Activated naive CD4-positive, alpha-beta T cell treated with anti-CD3 and anti-CD28 coated beads, Interleukin-2, amount 50 U/mL, for 24 hours (primary cell): ENCODE measurements around the gene ARL4A.

Source experiments
- H3K27ac Mint-ChIP-seq: one replicate; pipeline ENCODE4 v1.8.0; 2021; ENCODE audit warnings: mild to moderate bottlenecking, mixed read lengths
- H3K27me3 Mint-ChIP-seq: one replicate; pipeline ENCODE4 v1.8.0; 2021; ENCODE audit warnings: mixed read lengths
- H3K36me3 Mint-ChIP-seq: one replicate; pipeline ENCODE4 v1.8.0; 2021; ENCODE audit warnings: mixed read lengths
- H3K4me1 Mint-ChIP-seq: one replicate; pipeline ENCODE4 v1.8.0; 2021; ENCODE audit warnings: mixed read lengths
- H3K4me3 Mint-ChIP-seq: one replicate; pipeline ENCODE4 v1.8.0; 2021; ENCODE audit warnings: mild to moderate bottlenecking, mixed read lengths
- H3K9me3 Mint-ChIP-seq: one replicate; pipeline ENCODE4 v1.8.0; 2021; ENCODE audit warnings: mixed read lengths

The ARL4A gene

DNA sequence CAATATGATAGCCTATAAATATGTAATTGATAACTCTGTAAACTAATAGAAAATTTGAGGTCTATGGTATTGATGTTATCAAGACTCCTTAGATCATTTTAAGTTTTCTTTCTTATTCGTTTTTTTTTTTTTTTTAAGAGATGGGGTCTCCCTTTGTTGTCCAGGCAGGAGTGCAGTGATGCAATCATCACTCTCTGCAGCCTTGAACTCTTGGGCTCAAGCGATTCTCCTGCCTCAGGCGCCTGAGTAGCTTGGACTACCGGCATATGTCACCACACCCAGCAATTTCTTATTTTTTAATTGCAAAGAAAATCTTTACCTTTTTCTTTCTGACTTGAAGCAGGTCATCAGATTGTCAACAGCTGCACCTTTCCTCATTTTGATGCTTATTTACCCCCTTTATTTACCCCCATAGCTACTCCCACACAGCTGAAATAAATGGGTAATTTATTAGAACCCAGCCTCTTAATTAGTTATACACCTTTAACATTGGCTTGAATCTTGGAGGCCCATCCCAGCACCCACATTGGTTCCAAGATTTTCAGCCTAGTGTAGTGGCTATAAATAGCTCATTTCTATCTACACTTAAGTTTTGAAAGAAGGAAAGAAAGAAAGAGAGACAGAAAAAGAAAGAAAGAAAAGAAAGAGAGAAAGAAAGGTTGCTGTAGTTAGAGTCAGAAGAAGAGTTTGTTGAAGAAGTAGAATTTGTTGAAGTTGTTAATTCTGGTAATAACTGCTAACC is 38.3 kb downstream of the ARL4A start:
- Mint-ChIP-seq H3K27ac (no peak overlapping the region), H3K4me3 (no peak overlapping the region)

DNA sequence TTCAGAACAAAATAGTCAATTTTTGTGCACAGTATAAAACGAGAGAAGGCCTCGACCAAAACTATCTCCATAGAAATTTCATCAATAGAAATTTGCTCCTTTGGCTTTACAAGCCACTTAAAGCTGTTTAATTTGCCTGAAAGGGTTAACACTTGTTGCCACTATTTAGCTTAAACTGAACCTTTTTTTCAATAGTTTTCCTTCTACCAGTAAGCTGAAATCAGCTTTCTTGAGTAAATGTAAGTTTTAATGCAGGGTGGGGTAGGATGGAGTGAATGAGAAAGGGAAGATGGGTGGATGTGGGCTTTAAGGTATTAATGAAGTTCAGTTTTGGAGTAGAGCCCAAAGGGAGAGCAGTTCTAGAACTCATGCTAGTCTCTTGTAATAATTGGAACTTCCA is 39.5 kb downstream of the ARL4A start:
- Mint-ChIP-seq H3K27me3 (no peaks in the 10 kb centered on the region), H3K27ac (no peak overlapping the region)

More for the DNA sequence above, 38.3 kb downstream of the ARL4A start:
- Mint-ChIP-seq H3K27me3 (no peaks in the 10 kb centered on the region), H3K36me3 (no peaks in the 10 kb centered on the region), H3K4me1 (peaks cover 12% of the 10 kb centered on the region), H3K9me3 (no peaks in the 10 kb centered on the region)

DNA sequence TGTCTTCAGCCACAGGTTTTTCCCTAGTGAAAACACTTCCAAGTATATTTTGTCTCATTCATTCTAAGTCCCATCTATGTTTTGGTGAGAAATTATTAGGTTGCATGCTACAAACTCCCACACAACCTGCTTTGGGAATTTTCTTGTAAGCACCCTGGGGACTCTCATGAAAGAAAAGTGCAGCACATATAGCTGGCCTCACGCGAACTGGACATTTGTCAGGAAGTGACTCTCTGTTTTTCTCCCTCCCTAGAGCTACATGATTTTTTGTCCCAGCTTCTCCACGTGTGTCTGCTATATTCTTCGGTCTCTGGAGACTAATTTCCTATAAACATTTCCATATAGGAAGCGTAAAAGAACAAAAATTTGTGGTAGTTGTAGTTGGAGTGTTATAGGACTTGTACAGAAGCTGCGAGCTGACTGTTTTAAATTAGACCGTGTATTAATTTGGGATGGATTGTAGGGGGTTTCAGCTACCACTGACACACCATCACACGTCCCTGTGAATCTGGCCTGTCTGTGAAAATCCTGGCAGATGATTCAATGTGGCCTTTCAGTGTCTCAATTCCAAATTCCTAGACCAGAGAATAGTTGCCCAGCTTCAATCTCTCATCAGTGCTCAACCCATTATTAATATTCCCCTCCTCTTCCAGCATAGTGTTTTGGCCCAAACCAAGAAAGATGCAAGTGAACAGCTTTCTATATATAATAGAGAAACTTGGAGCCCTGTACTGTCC is 40.2 kb downstream of the ARL4A start:
- Mint-ChIP-seq H3K27me3 (no peaks in the 10 kb centered on the region), H3K9me3 (no peaks in the 10 kb centered on the region), H3K4me1 (peaks cover 21% of the 10 kb centered on the region), H3K27ac (no peak overlapping the region), H3K36me3 (no peaks in the 10 kb centered on the region), H3K4me3 (no peak overlapping the region)

More for the DNA sequence above, 39.5 kb downstream of the ARL4A start:
- Mint-ChIP-seq H3K4me1 (peaks cover 19% of the 10 kb centered on the region), H3K36me3 (no peaks in the 10 kb centered on the region), H3K4me3 (no peak overlapping the region), H3K9me3 (no peaks in the 10 kb centered on the region)

DNA sequence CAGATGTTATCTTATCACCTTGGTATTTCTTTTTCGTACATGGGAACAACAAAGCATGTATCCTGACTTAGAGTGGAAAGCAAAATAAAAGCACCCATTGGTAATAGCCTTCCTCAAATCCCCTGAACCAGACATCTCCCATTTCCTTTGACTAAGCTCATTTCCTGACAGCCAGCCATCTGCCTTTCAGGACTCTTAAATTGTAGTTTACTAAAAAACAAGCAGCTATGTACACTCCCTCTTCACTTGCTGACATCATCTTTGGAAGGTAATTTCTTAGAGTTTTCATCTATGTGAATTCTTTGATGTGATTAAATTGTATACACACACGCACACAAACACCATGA is 40.7 kb downstream of the ARL4A start:
- Mint-ChIP-seq H3K4me3 (no peak overlapping the region), H3K9me3 (no peaks in the 10 kb centered on the region), H3K36me3 (no peaks in the 10 kb centered on the region), H3K27me3 (no peaks in the 10 kb centered on the region), H3K27ac (no peak overlapping the region), H3K4me1 (peaks cover 19% of the 10 kb centered on the region)

DNA sequence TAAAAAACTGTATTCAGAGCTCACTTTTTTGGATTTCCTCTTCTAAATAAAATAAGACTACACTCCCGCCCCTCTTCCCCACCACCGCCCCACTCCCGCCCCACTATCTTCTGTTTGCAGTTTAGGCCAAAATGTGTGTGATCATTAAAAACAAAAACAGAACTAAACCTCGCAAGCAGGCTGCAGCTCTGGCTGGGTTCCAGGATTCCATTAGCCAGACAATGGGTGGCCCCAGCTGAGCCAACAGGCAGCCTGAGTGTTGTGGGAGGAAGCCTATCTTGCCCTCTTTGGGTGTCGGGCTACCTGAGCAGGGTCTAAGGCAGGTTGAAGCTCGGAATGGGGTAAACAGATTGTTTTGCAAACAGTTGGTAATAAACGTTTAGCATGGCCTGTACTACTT is 41.7 kb downstream of the ARL4A start:
- no peaks in the 10 kb centered on the region for H3K9me3 Mint-ChIP-seq
- H3K27ac Mint-ChIP-seq, result no peak overlapping the region
- no peak overlapping the region for H3K4me3 Mint-ChIP-seq
- H3K27me3 Mint-ChIP-seq, result no peaks in the 10 kb centered on the region
- peaks cover 20% of the 10 kb centered on the region for H3K4me1 Mint-ChIP-seq
- H3K36me3 Mint-ChIP-seq, result no peaks in the 10 kb centered on the region

DNA sequence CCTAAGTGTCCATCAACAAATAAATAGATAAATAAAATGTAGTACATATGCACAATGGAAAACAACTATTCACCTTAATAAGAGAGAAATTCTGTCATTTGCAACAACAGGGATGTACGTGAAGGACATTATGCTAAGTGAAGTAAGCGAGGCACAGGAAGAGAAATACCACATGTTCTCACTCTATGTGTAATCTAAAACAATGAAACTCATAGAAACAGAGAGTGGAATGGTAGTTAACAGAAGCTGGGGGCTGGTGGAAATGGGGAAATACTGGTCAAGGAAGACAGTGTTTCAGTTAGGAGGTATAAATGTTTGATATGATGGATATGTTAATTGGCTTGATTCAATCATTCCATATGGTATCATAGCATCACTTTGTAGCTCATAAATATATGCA is 43.1 kb downstream of the ARL4A start:
- H3K4me3 Mint-ChIP-seq, result no peak overlapping the region
- no peaks in the 10 kb centered on the region for H3K27me3 Mint-ChIP-seq
- H3K4me1 Mint-ChIP-seq, result peaks cover 30% of the 10 kb centered on the region
- H3K27ac Mint-ChIP-seq, result no peak overlapping the region
- H3K36me3 Mint-ChIP-seq, result no peaks in the 10 kb centered on the region
- no peaks in the 10 kb centered on the region for H3K9me3 Mint-ChIP-seq

DNA sequence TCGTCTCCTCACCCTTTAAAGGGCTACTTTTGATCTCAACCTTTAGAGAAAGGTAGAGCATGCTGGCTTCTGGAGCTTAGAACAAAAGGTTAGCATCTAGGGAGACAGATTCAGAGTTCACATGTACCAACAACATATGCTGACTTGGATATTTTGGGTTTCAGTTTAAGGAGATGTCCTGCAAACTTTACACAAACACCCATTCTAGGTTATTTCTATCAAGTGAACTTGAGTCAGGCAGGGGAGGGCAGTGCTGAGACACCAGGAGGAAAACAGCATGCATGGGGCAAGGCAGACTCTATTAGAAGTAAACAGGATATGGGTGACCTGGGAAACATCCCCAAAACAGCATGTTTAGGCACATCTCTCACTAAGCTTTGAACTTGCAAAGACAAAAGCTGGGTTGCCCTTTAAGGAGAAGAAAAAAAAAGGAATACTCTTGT is 43.8 kb downstream of the ARL4A start:
- Mint-ChIP-seq H3K36me3 (no peaks in the 10 kb centered on the region), H3K4me3 (peak overlapping the region; percentile 37), H3K9me3 (no peaks in the 10 kb centered on the region), H3K4me1 (peaks cover 30% of the 10 kb centered on the region), H3K27me3 (no peaks in the 10 kb centered on the region), H3K27ac (peak overlapping the region; percentile 36)

DNA sequence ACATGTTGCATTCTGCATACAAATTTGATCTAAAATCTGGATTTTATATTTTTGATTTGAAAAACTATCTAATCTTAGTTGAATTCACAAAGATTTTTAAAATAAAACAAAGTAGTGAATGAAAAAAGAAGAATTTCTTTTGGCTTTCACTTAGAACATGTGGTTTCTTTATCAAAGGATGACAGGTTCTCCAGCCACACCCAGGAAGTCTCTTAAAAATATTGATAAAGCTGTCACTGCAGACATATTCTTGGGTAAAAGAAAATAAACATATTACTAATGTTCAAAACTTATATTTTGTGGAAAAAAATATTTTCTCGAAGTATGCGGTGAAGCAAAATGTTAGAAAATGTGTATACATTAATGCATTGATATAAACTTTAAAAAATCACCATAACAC is 44.3 kb downstream of the ARL4A start:
- Mint-ChIP-seq H3K4me1 (peaks cover 30% of the 10 kb centered on the region), H3K36me3 (no peaks in the 10 kb centered on the region), H3K4me3 (no peak overlapping the region), H3K27me3 (no peaks in the 10 kb centered on the region), H3K9me3 (no peaks in the 10 kb centered on the region), H3K27ac (no peak overlapping the region)

DNA sequence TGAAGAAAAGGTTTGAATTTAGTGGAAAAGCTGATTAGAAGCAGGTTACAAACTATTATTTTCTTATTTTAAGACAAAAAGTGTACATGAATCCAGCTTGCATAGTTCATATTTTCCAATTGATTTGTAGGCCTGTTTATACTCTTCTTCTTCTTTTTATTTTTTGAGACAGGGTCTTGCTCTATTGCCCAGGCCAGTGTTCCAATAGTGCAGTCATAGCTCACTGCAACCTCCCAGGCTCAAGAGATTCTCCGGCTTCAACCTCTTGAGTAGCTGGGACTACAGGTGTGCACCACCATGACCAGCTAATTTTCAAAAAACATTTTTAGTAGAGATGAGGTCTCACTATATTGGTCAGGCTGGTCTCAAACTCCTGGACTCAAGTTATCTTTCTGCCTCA is 45.0 kb downstream of the ARL4A start:
- H3K36me3 Mint-ChIP-seq, result no peaks in the 10 kb centered on the region
- H3K4me1 Mint-ChIP-seq, result peaks cover 30% of the 10 kb centered on the region
- no peak overlapping the region for H3K4me3 Mint-ChIP-seq
- no peak overlapping the region for H3K27ac Mint-ChIP-seq
- H3K9me3 Mint-ChIP-seq, result no peaks in the 10 kb centered on the region
- no peaks in the 10 kb centered on the region for H3K27me3 Mint-ChIP-seq

DNA sequence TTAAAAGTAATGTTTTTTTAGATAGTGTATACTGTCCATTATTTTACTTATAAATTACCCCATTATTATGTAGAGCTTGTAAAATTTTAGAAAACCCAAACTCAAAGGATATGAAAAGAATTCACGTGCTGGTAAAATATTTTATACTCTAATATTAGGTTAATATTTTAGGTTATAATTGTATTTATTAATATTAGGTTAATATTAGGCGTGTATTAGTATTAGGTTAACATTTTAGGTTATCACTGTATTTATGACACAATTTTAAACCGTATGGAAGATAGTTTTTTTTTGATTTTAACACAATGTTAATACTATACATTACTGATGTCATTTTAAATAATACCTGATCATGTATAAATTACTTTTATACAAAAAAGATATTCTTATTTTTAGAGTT is 48.5 kb downstream of the ARL4A start:
- Mint-ChIP-seq H3K4me1 (peaks cover 20% of the 10 kb centered on the region), H3K9me3 (no peaks in the 10 kb centered on the region), H3K27ac (no peak overlapping the region), H3K4me3 (no peak overlapping the region), H3K36me3 (no peaks in the 10 kb centered on the region), H3K27me3 (no peaks in the 10 kb centered on the region)

DNA sequence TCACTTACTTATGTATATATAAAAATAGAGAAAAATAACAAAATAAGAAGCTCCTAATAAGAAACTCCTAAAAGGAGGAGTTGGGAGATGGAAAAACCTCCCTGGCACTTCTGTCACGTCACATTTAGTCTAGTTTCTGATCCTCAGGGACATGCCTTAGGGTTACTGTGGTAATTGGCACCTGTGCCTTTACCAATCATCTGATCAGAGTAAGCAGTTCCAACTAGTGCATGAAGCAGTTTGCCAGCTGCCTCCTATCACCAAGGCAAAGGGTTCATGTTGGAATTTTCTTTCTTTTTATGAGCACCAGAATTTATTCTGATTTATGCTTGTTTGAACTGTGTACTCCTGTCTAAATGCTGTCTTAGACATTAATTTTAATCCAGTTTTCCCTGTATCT is 49.9 kb downstream of the ARL4A start:
- H3K36me3 Mint-ChIP-seq, result no peaks in the 10 kb centered on the region
- H3K4me1 Mint-ChIP-seq, result peaks cover 13% of the 10 kb centered on the region
- H3K27me3 Mint-ChIP-seq, result no peaks in the 10 kb centered on the region
- no peak overlapping the region for H3K27ac Mint-ChIP-seq
- H3K9me3 Mint-ChIP-seq, result no peaks in the 10 kb centered on the region
- no peak overlapping the region for H3K4me3 Mint-ChIP-seq

DNA sequence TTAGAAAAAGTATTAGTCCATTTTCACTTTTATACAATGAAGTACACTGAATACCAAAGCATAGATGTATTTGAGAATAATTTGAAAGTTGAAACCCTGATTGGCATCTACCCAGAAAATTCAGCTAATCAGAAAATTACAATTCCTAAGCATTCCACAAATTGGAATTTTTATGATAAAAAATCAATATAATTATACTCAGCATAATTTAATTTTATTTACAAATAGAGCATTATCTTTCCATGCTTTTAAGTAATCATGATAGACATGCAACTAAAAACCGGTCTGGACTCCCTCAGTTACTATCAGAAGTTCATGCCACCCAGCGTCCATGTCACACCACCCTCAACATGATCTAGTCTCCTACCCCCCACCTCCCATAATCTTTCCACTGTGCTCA is 50.4 kb downstream of the ARL4A start:
- Mint-ChIP-seq H3K4me3 (no peak overlapping the region), H3K27ac (no peak overlapping the region), H3K27me3 (no peaks in the 10 kb centered on the region), H3K36me3 (no peaks in the 10 kb centered on the region), H3K9me3 (no peaks in the 10 kb centered on the region), H3K4me1 (peaks cover 10% of the 10 kb centered on the region)

DNA sequence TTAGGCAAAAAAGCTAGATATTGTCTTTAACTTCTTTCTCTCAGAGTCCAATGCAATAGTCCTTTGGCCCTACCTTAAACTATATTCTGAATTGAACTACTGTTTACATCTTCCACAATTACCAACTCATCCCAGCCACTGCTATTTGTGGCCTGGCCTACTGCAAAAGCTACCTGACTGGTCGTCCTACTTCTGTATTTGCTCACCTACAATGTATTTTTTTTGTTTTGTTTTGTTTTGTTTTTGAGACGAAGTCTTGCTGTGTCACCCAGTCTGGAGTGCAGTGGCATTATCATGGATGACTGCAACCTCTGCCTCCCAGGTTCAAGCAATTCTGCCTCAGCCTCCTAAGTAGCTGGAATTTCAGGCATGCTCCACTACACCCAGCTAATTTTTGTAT is 51.2 kb downstream of the ARL4A start:
- no peaks in the 10 kb centered on the region for H3K27me3 Mint-ChIP-seq
- H3K4me3 Mint-ChIP-seq, result no peak overlapping the region
- no peaks in the 10 kb centered on the region for H3K36me3 Mint-ChIP-seq
- peaks cover 10% of the 10 kb centered on the region for H3K4me1 Mint-ChIP-seq
- H3K9me3 Mint-ChIP-seq, result no peaks in the 10 kb centered on the region
- H3K27ac Mint-ChIP-seq, result no peak overlapping the region
